Measurements from ENCODE around the gene DHRSX. TPM values are rescaled to one million over a fixed set of nuclear protein-coding genes. Genes with fewer than 3 reads are reported as not detected.

Gene DHRSX
- total and polyA plus RNA-seq, 4 experiments from 2014 or later = 12.1 to 23.5 (median 16.5) TPM

GRCh38 chrX:2416851-2417604 lies 83.7 kb downstream of the DHRSX start:
- DNase-seq = no peak
- Mint-ChIP-seq H3K27me3 (no peaks in the 10 kb centered on the region), H3K4me3 (no peak overlapping the region), H3K4me1 (peaks cover 0 to 3% (median under 1%) of the 10 kb centered on the region in 4 donors), H3K9me3 (peaks cover 0 to 5% (median 0%) of the 10 kb centered on the region in 8 donors), H3K27ac (no peak overlapping the region), H3K36me3 (peaks cover 13 to 15% of the 10 kb centered on the region in 2 donors)
- intact Hi-C loops (cut with micrococcal nuclease) = no loop called here
- Histone ChIP-seq H3K27me3 (ENCODE audit: insufficient read depth, low read length) (no peaks in the 10 kb centered on the region), H3K9me3 (ENCODE audit: control insufficient read depth in 1 of 2, low read length in 2 of 2) (no peaks in the 10 kb centered on the region), H3K36me3 (ENCODE audit: insufficient read depth, low read length) (no peaks in the 10 kb centered on the region), H3K27ac (ENCODE audit: low read depth, low read length) (no peak overlapping the region), H3K4me1 (ENCODE audit: insufficient read depth, low read length) (no peaks in the 10 kb centered on the region), H3K4me3 (ENCODE audit: low read length in 2 of 2) (no peak overlapping the region)
- ChIA-PET POLR2A (ENCODE audit: partially characterized antibody) (no interaction called here), CTCF (ENCODE audit: partially characterized antibody) (no interaction called here)

- Histone ChIP-seq H3K9me3 (ENCODE audit: control insufficient read depth in 1 of 2, low read length in 2 of 2) (no peaks in the 10 kb centered on the region), H3K27ac (ENCODE audit: low read depth, low read length) (no peak overlapping the region), H3K36me3 (ENCODE audit: insufficient read depth, low read length) (no peaks in the 10 kb centered on the region), H3K4me3 (ENCODE audit: low read length in 2 of 2) (no peak overlapping the region), H3K27me3 (ENCODE audit: insufficient read depth, low read length) (no peaks in the 10 kb centered on the region), H3K4me1 (ENCODE audit: insufficient read depth, low read length) (no peaks in the 10 kb centered on the region)
- DNase-seq = no peak
- ChIA-PET CTCF (ENCODE audit: partially characterized antibody) (no interaction called here), POLR2A (ENCODE audit: partially characterized antibody) (no interaction called here)
- no peaks in the 10 kb centered on the region for H3K4me1 Mint-ChIP-seq
- H3K36me3 Mint-ChIP-seq = peaks cover 5 to 15% of the 10 kb centered on the region in 2 donors
- H3K9me3 Mint-ChIP-seq = peaks cover 0 to 2% (median 0%) of the 10 kb centered on the region in 8 donors
- intact Hi-C loops (cut with micrococcal nuclease) = no loop called here
- no peak overlapping the region for H3K27ac Mint-ChIP-seq
- H3K27me3 Mint-ChIP-seq = no peaks in the 10 kb centered on the region
- no peak overlapping the region for H3K4me3 Mint-ChIP-seq
Observed at GRCh38 chrX:2414384-2414783, 86.4 kb downstream of the DHRSX start.

- Mint-ChIP-seq H3K27me3 (no peaks in the 10 kb centered on the region), H3K4me1 (no peaks in the 10 kb centered on the region)
- intact Hi-C loops (cut with micrococcal nuclease) = no loop called here
Observed at GRCh38 chrX:2413969-2414368, 86.8 kb downstream of the DHRSX start.

GRCh38 chrX:2412131-2412530 lies 88.6 kb downstream of the DHRSX start:
- peaks cover 0 to 11% (median 6%) of the 10 kb centered on the region in 8 donors for H3K9me3 Mint-ChIP-seq
- no peak overlapping the region for H3K4me3 ChIP-seq (ENCODE audit: low read length in 2 of 2)
- peaks cover 24 to 38% of the 10 kb centered on the region in 2 donors for H3K36me3 Mint-ChIP-seq
- H3K27me3 Mint-ChIP-seq = no peaks in the 10 kb centered on the region
- H3K4me3 Mint-ChIP-seq = no peak overlapping the region
- no peaks in the 10 kb centered on the region for H3K4me1 ChIP-seq (ENCODE audit: insufficient read depth, low read length)
- intact Hi-C loops (cut with micrococcal nuclease) = no loop called here
- no peak for DNase-seq
- ChIA-PET POLR2A (ENCODE audit: partially characterized antibody) (no interaction called here), CTCF (ENCODE audit: partially characterized antibody) (no interaction called here)
- no peaks in the 10 kb centered on the region for H3K36me3 ChIP-seq (ENCODE audit: insufficient read depth, low read length)
- H3K27me3 ChIP-seq (ENCODE audit: insufficient read depth, low read length) = no peaks in the 10 kb centered on the region
- no peaks in the 10 kb centered on the region for H3K9me3 ChIP-seq (ENCODE audit: control insufficient read depth in 1 of 2, low read length in 2 of 2)
- no peaks in the 10 kb centered on the region for H3K4me1 Mint-ChIP-seq
- H3K27ac ChIP-seq (ENCODE audit: low read depth, low read length) = no peak overlapping the region
- H3K27ac Mint-ChIP-seq = no peak overlapping the region

More at GRCh38 chrX:2413969-2414368, 86.8 kb downstream of the DHRSX start:
- H3K27me3 ChIP-seq (ENCODE audit: insufficient read depth, low read length) = no peaks in the 10 kb centered on the region
- H3K27ac Mint-ChIP-seq = no peak overlapping the region
- peaks cover 0 to 3% (median 0%) of the 10 kb centered on the region in 8 donors for H3K9me3 Mint-ChIP-seq
- H3K36me3 Mint-ChIP-seq = peaks cover 8 to 19% of the 10 kb centered on the region in 2 donors
- no peaks in the 10 kb centered on the region for H3K4me1 ChIP-seq (ENCODE audit: insufficient read depth, low read length)
- H3K4me3 ChIP-seq (ENCODE audit: low read length in 2 of 2) = no peak overlapping the region
- H3K9me3 ChIP-seq (ENCODE audit: control insufficient read depth in 1 of 2, low read length in 2 of 2) = no peaks in the 10 kb centered on the region
- no peak for DNase-seq
- no peak overlapping the region for H3K27ac ChIP-seq (ENCODE audit: low read depth, low read length)
- no peaks in the 10 kb centered on the region for H3K36me3 ChIP-seq (ENCODE audit: insufficient read depth, low read length)
- ChIA-PET POLR2A (ENCODE audit: partially characterized antibody) (no interaction called here), CTCF (ENCODE audit: partially characterized antibody) (no interaction called here)
- H3K4me3 Mint-ChIP-seq = no peak overlapping the region

- H3K27ac ChIP-seq (ENCODE audit: low read depth, low read length) = no peak overlapping the region
- Mint-ChIP-seq H3K9me3 (peaks cover 0 to 17% (median 10%) of the 10 kb centered on the region in 8 donors), H3K4me3 (no peak overlapping the region), H3K27me3 (no peaks in the 10 kb centered on the region), H3K4me1 (no peaks in the 10 kb centered on the region), H3K36me3 (peaks cover 31 to 52% of the 10 kb centered on the region in 2 donors), H3K27ac (no peak overlapping the region)
- no peak overlapping the region for H3K4me3 ChIP-seq (ENCODE audit: low read length in 2 of 2)
- intact Hi-C loops (cut with micrococcal nuclease) = no loop called here
- no peaks in the 10 kb centered on the region for H3K36me3 ChIP-seq (ENCODE audit: insufficient read depth, low read length)
- POLR2A ChIA-PET (ENCODE audit: partially characterized antibody) = no interaction called here
- H3K27me3 ChIP-seq (ENCODE audit: insufficient read depth, low read length) = no peaks in the 10 kb centered on the region
- DNase-seq = no peak
- H3K4me1 ChIP-seq (ENCODE audit: insufficient read depth, low read length) = no peaks in the 10 kb centered on the region
- CTCF ChIA-PET (ENCODE audit: partially characterized antibody) = no interaction called here
- H3K9me3 ChIP-seq (ENCODE audit: control insufficient read depth in 1 of 2, low read length in 2 of 2) = no peaks in the 10 kb centered on the region
Observed at GRCh38 chrX:2410279-2411020, 90.3 kb downstream of the DHRSX start.

- no peaks in the 10 kb centered on the region for H3K36me3 ChIP-seq (ENCODE audit: insufficient read depth, low read length)
- H3K4me1 Mint-ChIP-seq = no peaks in the 10 kb centered on the region
- no peaks in the 10 kb centered on the region for H3K27me3 ChIP-seq (ENCODE audit: insufficient read depth, low read length)
- no peaks in the 10 kb centered on the region for H3K9me3 ChIP-seq (ENCODE audit: control insufficient read depth in 1 of 2, low read length in 2 of 2)
- peak in 1 of 5 donors; percentile 22 for DNase-seq
- H3K36me3 Mint-ChIP-seq = peaks cover 33 to 54% of the 10 kb centered on the region in 2 donors
- H3K4me3 Mint-ChIP-seq = no peak overlapping the region
- no peak overlapping the region for H3K27ac Mint-ChIP-seq
- H3K27ac ChIP-seq (ENCODE audit: low read depth, low read length) = no peak overlapping the region
- ChIA-PET CTCF (ENCODE audit: partially characterized antibody) (no interaction called here), POLR2A (ENCODE audit: partially characterized antibody) (no interaction called here)
- H3K4me1 ChIP-seq (ENCODE audit: insufficient read depth, low read length) = no peaks in the 10 kb centered on the region
- no peak overlapping the region for H3K4me3 ChIP-seq (ENCODE audit: low read length in 2 of 2)
- H3K27me3 Mint-ChIP-seq = no peaks in the 10 kb centered on the region
- intact Hi-C loops (cut with micrococcal nuclease) = no loop called here
- peaks cover 0 to 17% (median 10%) of the 10 kb centered on the region in 8 donors for H3K9me3 Mint-ChIP-seq
Observed at GRCh38 chrX:2409796-2410195, 91.0 kb downstream of the DHRSX start.

GRCh38 chrX:2408856-2409255 lies 91.9 kb downstream of the DHRSX start:
- Mint-ChIP-seq H3K27me3 (no peaks in the 10 kb centered on the region), H3K4me1 (no peaks in the 10 kb centered on the region), H3K36me3 (peaks cover 36 to 58% of the 10 kb centered on the region in 2 donors), H3K4me3 (no peak overlapping the region), H3K9me3 (peaks cover 0 to 17% (median 10%) of the 10 kb centered on the region in 8 donors), H3K27ac (no peak overlapping the region)
- Histone ChIP-seq H3K4me3 (ENCODE audit: low read length in 2 of 2) (no peak overlapping the region), H3K4me1 (ENCODE audit: insufficient read depth, low read length) (no peaks in the 10 kb centered on the region), H3K36me3 (ENCODE audit: insufficient read depth, low read length) (no peaks in the 10 kb centered on the region), H3K27me3 (ENCODE audit: insufficient read depth, low read length) (no peaks in the 10 kb centered on the region), H3K9me3 (ENCODE audit: control insufficient read depth in 1 of 2, low read length in 2 of 2) (no peaks in the 10 kb centered on the region), H3K27ac (ENCODE audit: low read depth, low read length) (no peak overlapping the region)
- CTCF ChIA-PET (ENCODE audit: partially characterized antibody) = no interaction called here
- DNase-seq = no peak
- POLR2A ChIA-PET (ENCODE audit: partially characterized antibody) = no interaction called here
- intact Hi-C loops (cut with micrococcal nuclease) = no loop called here

Data from CD4-positive, alpha-beta memory T cell (primary cell).